GM21717 (cell line): ENCODE data around the gene NPSR1.
"Not testable (repeated sequence)": the region's sequence is repeated elsewhere in the genome, so short reads cannot be mapped to it uniquely, and the experiment has no call there.

ENCODE experiments used
- ATAC-seq: cut with Tn5 transposase; IDR thresholded peaks from one replicate; pipeline ENCODE4 v1.9.1; 2021; ENCODE audit warnings: mild to moderate bottlenecking, moderate library complexity; ENCODE audit not compliant: unreplicated experiment

Gene NPSR1

GRCh38 chr7:34866222-34866621, 208.2 kb downstream of the NPSR1 start:
- ATAC-seq, result not testable (repeated sequence)

GRCh38 chr7:34867341-34867740, 209.3 kb downstream of the NPSR1 start:
- ATAC-seq, result not testable (repeated sequence)

- ATAC-seq, result not testable (repeated sequence)
These were observed 210.6 kb downstream of the NPSR1 start for GRCh38 chr7:34868602-34869001.

- no peak for ATAC-seq
These were observed 211.0 kb downstream of the NPSR1 start for GRCh38 chr7:34869057-34869456.

GRCh38 chr7:34870041-34870440, 212.0 kb downstream of the NPSR1 start:
- not testable (repeated sequence) for ATAC-seq

- not testable (repeated sequence) for ATAC-seq
These were observed 216.3 kb downstream of the NPSR1 start for GRCh38 chr7:34874329-34874728.

- ATAC-seq, result no peak
These were observed 217.5 kb downstream of the NPSR1 start for GRCh38 chr7:34875481-34875880.

- ATAC-seq, result not testable (repeated sequence)
These were observed 221.1 kb downstream of the NPSR1 start for GRCh38 chr7:34878944-34879735.

- ATAC-seq, result no peak
These were observed 221.9 kb downstream of the NPSR1 start for GRCh38 chr7:34879871-34880270.

- not testable (repeated sequence) for ATAC-seq
These were observed 225.8 kb downstream of the NPSR1 start for GRCh38 chr7:34883855-34884254.

GRCh38 chr7:34886856-34887255, 228.8 kb downstream of the NPSR1 start:
- no peak for ATAC-seq

GRCh38 chr7:34889951-34890350, 231.9 kb downstream of the NPSR1 start:
- ATAC-seq, result no peak

- no peak for ATAC-seq
These were observed 237.2 kb downstream of the NPSR1 start for GRCh38 chr7:34895202-34895601.
